Uterus (tissue), 4 donors: ENCODE measurements around the gene C11orf86. TPM values are rescaled to one million over a fixed set of nuclear protein-coding genes. Genes with fewer than 3 reads are reported as not detected.
"Not testable (repeated sequence)": the region's sequence is repeated elsewhere in the genome, so short reads cannot be mapped to it uniquely, and the experiment has no call there.

ENCODE experiments used
- DNase-seq, 2 donors: peaks; one replicate each; pipeline ENCODE4 v3.0.0-alpha.2; 2019 to 2020
- H3K27ac ChIP-seq, 2 donors: fragments of 200-600 bp; sonication (generic); 1 replicate in 1 of 2; 2 replicates in 1 of 2; pipeline ENCODE4 v1.5.1; 2016 to 2018
- H3K27me3 ChIP-seq, 2 donors: fragments of 200-600 bp; sonication (generic); one replicate each; pipeline ENCODE4 v1.5.1; 2018 to 2019; ENCODE audit warnings: control low read depth in 1 of 2
- H3K36me3 ChIP-seq, 2 donors: fragments of 200-600 bp; sonication (generic); one replicate each; pipeline ENCODE4 v1.5.1; 2019; ENCODE audit warnings: control low read depth in 1 of 2
- H3K4me1 ChIP-seq, 2 donors: fragments of 200-600 bp; sonication (generic); one replicate each; pipeline ENCODE4 v1.5.1; 2018 to 2019; ENCODE audit warnings: control low read depth in 1 of 2
- H3K4me3 ChIP-seq, 2 donors: fragments of 200-600 bp; sonication (generic); 1 replicate in 1 of 2; 2 replicates in 1 of 2; pipeline ENCODE4 v1.5.1; 2018 to 2019; ENCODE audit warnings: mild to moderate bottlenecking in 1 of 2
- H3K9me3 ChIP-seq, 2 donors: fragments of 200-600 bp; sonication (generic); one replicate each; pipeline ENCODE4 v1.5.1; 2019; ENCODE audit warnings: control low read depth in 1 of 2
- POLR2A ChIP-seq, 2 donors: fragments of 450-650 bp; IDR thresholded peaks; one replicate each; pipeline ENCODE4 v1.6.1; 2016; ENCODE audit warnings: antibody characterized with exemption in 2 of 2, mild to moderate bottlenecking in 1 of 2, moderate library complexity in 1 of 2
- intact Hi-C: fragments of 100-400 bp; cut with DNase I; formaldehyde crosslinking; loops from one replicate; pipeline ENCODE4 v1.15.1; 2023; ENCODE audit warnings: low total_unique reads
- total RNA-seq, 4 donors: library from RNA; depleted of rRNA in 3 of 4; stranded (reverse); fragments of >200 nt in 3 of 4; gene quantifications; one replicate each; pipeline versions ENCODE4 v1.1.0 to v1.2.4, GENCODE V29; 2014 to 2023
- TF ChIP-seq, protein P1 (sequence below), 4 experiments: fragments of 200-600 bp in 2 of 4; fragments of 450-650 bp in 2 of 4; sonication (generic) in 2 of 4; IDR thresholded peaks; one replicate each; pipeline ENCODE4 v1.5.1; 2016 to 2019; ENCODE audit warnings: antibody characterized with exemption in 4 of 4, mild to moderate bottlenecking in 2 of 4, moderate library complexity in 1 of 4
- donor health status: DM: yes; HTN: yes; CAD: no.

The C11orf86 gene
- total RNA-seq, 4 donors from 2014 or later = not detected

DNA sequence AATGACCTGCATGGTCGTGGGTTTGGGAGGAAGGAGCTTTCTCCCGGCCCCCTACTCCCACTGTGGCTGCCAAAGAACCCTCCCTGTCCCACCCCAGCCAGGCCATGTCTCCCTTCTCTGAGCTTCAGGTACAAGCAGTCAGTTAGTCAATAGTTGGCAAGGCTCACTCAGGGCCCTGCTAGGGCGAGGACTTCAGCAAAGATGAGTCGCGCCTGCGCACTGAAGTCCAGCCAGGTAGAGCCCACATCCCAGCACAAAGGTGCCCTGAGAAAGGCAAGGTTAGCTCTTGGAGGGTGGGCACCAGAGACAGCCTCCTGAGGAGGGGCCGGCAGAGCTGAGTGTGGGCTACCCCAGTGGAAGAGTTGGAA is 11.1 kb downstream of the C11orf86 start:
- no peak for DNase-seq
- H3K9me3 ChIP-seq = no peaks in the 10 kb centered on the region
- no peak overlapping the region for H3K27ac ChIP-seq
- H3K27me3 ChIP-seq = no peaks in the 10 kb centered on the region
- intact Hi-C loops = no loop called here
- H3K36me3 ChIP-seq = no peaks in the 10 kb centered on the region
- no peak for TF ChIP-seq POLR2A (IDR thresholded peaks at IDR 0.05)
- TF ChIP-seq, protein P1, sequence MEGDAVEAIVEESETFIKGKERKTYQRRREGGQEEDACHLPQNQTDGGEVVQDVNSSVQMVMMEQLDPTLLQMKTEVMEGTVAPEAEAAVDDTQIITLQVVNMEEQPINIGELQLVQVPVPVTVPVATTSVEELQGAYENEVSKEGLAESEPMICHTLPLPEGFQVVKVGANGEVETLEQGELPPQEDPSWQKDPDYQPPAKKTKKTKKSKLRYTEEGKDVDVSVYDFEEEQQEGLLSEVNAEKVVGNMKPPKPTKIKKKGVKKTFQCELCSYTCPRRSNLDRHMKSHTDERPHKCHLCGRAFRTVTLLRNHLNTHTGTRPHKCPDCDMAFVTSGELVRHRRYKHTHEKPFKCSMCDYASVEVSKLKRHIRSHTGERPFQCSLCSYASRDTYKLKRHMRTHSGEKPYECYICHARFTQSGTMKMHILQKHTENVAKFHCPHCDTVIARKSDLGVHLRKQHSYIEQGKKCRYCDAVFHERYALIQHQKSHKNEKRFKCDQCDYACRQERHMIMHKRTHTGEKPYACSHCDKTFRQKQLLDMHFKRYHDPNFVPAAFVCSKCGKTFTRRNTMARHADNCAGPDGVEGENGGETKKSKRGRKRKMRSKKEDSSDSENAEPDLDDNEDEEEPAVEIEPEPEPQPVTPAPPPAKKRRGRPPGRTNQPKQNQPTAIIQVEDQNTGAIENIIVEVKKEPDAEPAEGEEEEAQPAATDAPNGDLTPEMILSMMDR (IDR thresholded peaks at IDR 0.05) = no peak
- H3K4me1 ChIP-seq = no peaks in the 10 kb centered on the region
- no peak overlapping the region for H3K4me3 ChIP-seq

DNA sequence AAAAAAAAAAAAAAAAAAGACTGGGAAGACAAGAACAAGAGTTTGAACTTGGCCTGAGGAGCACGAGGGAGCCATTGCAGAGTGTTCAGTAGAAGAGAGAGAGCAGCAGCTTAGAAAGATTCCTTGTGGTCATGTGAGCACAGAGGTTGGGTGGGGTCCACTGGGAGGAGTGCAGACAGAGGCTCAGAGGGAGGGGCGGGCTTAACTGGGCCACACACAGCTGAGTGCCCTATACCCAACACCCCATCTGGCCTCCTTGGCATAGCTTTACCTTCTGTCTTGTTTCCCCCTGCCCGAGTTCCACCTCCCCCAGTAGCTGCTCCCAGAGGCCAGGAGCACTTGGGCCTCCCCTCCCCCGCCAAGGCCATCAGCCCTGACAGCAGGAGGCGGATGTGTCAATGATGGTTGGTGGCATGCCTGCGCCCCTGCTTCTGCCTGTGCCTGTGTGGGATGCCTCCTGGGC is 12.1 kb downstream of the C11orf86 start:
- Histone ChIP-seq H3K4me1 (no peaks in the 10 kb centered on the region), H3K4me3 (no peak overlapping the region), H3K36me3 (no peaks in the 10 kb centered on the region), H3K27ac (no peak overlapping the region), H3K27me3 (no peaks in the 10 kb centered on the region), H3K9me3 (no peaks in the 10 kb centered on the region)
- intact Hi-C loops = no loop called here
- TF ChIP-seq, protein P1 (IDR thresholded peaks at IDR 0.05) = no peak
- TF ChIP-seq POLR2A (IDR thresholded peaks at IDR 0.05) = no peak
- no peak for DNase-seq

DNA sequence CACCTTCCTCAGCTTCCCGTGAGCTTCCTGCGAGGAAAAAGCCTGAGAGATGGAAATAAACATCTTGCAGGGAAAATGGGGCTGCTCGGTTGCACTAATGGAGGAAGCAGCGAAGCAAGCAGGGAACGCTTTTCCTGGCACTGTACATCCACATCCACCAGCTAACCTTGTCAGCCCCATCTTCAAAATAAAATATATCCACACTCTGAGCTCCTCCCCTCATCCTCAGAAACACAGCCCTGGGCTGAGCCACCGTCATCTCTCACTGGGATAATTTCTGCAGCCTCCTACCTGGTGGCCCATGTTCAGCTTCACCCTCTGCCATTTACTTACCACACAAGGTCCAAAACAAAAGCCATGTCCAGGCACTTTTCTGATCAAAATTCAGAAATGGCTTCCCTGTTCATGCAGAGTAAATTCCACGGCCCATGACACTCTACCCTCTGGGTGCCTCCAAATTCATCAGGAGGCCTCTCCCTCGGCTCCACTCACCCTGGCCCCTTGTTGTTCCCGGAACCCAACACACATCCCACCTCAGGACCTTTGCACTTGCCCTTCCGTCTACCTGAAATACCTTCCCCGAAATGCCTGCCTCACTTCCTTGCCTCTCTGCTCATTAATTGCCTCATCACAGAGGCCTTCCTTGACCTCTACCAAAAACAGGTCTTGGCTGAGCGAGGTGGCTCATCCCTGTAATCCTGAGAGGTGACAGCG is 13.0 kb downstream of the C11orf86 start:
- Histone ChIP-seq H3K9me3 (no peaks in the 10 kb centered on the region), H3K27me3 (no peaks in the 10 kb centered on the region), H3K27ac (no peak overlapping the region), H3K4me3 (no peak overlapping the region), H3K4me1 (no peaks in the 10 kb centered on the region), H3K36me3 (no peaks in the 10 kb centered on the region)
- intact Hi-C loops = no loop called here
- TF ChIP-seq POLR2A (IDR thresholded peaks at IDR 0.05) = no peak
- TF ChIP-seq, protein P1 (IDR thresholded peaks at IDR 0.05) = no peak
- no peak for DNase-seq

DNA sequence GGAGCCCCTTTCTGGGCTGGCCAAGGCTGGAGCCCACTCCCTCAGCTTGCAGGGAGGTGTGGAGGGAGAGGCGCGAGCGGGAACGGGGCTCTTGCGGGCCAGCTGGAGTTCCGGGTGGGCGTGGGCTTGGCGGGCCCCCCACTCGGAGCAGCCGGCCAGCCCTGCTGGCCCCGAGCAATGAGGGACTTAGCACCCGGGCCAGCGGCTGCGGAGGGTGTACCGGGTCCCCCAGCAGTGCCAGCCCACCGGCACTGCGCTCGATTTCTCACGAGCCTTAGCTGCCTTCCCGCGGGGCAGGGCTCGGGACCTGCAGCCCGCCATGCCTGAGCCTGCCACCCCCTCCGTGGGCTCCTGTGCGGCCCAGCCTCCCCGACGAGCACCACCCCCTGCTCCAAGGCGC is 13.6 kb downstream of the C11orf86 start:
- H3K27me3 ChIP-seq, intact Hi-C loops, H3K36me3 ChIP-seq, DNase-seq, H3K9me3 ChIP-seq, H3K4me3 ChIP-seq, H3K27ac ChIP-seq, H3K4me1 ChIP-seq: not testable (repeated sequence)

DNA sequence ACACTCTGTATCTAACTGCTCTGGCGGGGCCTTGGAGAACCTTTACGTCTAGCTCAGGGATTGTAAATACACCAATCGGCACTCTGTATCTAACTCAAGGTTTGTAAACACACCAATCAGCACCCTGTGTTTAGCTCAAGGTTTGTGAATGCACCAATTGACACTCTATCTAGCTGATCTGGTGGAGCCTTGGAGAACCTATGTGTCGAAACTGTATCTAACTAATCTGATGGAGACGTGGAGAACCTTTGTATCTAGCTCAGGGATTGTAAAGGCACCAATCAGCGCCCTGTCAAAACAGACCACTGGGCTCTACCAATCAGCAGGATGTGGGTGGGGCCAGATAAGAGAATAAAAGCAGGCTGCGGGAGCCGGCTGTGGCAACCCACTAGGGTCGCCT is 14.3 kb downstream of the C11orf86 start:
- DNase-seq, H3K9me3 ChIP-seq, H3K36me3 ChIP-seq, intact Hi-C loops, H3K27me3 ChIP-seq, H3K27ac ChIP-seq, H3K4me3 ChIP-seq, H3K4me1 ChIP-seq: not testable (repeated sequence)

DNA sequence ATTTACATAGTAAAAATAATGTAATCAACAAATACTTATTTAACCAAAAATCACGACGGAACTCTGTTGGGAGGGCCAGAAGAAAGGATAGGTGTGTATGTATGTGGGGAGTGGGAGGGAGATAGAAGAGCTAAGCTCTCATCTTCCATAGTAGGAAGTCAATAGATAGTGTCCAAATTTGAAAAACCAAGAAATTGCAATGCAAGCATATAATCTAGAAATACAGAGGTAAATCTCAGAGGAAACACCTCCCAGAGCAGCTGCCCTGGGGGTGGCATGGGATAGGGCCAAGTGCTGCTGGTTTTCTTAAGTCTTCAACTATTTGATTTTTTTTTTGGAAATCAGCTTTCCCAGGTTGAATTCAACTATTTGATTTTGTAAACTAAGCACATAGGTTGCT is 16.9 kb downstream of the C11orf86 start:
- no peaks in the 10 kb centered on the region for H3K27me3 ChIP-seq
- H3K4me1 ChIP-seq = no peaks in the 10 kb centered on the region
- intact Hi-C loops = no loop called here
- no peaks in the 10 kb centered on the region for H3K36me3 ChIP-seq
- H3K27ac ChIP-seq = no peak overlapping the region
- TF ChIP-seq, protein P1 (IDR thresholded peaks at IDR 0.05) = no peak
- no peak for TF ChIP-seq POLR2A (IDR thresholded peaks at IDR 0.05)
- no peak for DNase-seq
- H3K4me3 ChIP-seq = no peak overlapping the region
- no peaks in the 10 kb centered on the region for H3K9me3 ChIP-seq
